ENCODE measurements around the gene RAB35.

RAB35 gene

GRCh38 chr12:120141336-120141735 lies 24.8 kb upstream of the RAB35 start:
- no peak overlapping the region for H3K27ac ChIP-seq
- TF ChIP-seq CTCF (conservative IDR thresholded peaks at IDR 0.05) = no peak

- no peak overlapping the region for H3K27ac ChIP-seq
- TF ChIP-seq CTCF (conservative IDR thresholded peaks at IDR 0.05) = no peak
Measured at GRCh38 chr12:120140603-120141002, 24.1 kb upstream of the RAB35 start.

- no peak overlapping the region for H3K27ac ChIP-seq
- no peak for TF ChIP-seq CTCF (conservative IDR thresholded peaks at IDR 0.05)
Measured at GRCh38 chr12:120139958-120140357, 23.4 kb upstream of the RAB35 start.

GRCh38 chr12:120138366-120138765 lies 21.8 kb upstream of the RAB35 start:
- H3K27ac ChIP-seq = no peak overlapping the region
- no peak for TF ChIP-seq CTCF (conservative IDR thresholded peaks at IDR 0.05)

GRCh38 chr12:120137833-120138232 lies 21.3 kb upstream of the RAB35 start:
- TF ChIP-seq CTCF (conservative IDR thresholded peaks at IDR 0.05) = no peak
- peak overlapping the region; percentile 11; the same call in 1 of the 2 replicates for H3K27ac ChIP-seq

GRCh38 chr12:120136093-120136770 lies 19.7 kb upstream of the RAB35 start:
- H3K27ac ChIP-seq = peak overlapping the region; percentile 11; the same call in 1 of the 2 replicates
- TF ChIP-seq CTCF (conservative IDR thresholded peaks at IDR 0.05) = no peak

- H3K27ac ChIP-seq = 0 out of 2 replicates have a peak overlapping the region, but pooled peaks have one; percentile 5
- no peak for TF ChIP-seq CTCF (conservative IDR thresholded peaks at IDR 0.05)
Measured at GRCh38 chr12:120134307-120134980, 17.9 kb upstream of the RAB35 start.
